Stimulated activated CD8-positive, alpha-beta memory T cell treated with anti-CD3 and anti-CD28 coated beads, Interleukin-4, amount 100 ng/mL, for 24 hours (primary cell): ENCODE measurements around the gene CNPY1.

ENCODE experiments used
- DNase-seq: peaks from one replicate; pipeline ENCODE4 v3.0.0-alpha.2; 2020; ENCODE audit warnings: low read depth

CNPY1 gene

DNA sequence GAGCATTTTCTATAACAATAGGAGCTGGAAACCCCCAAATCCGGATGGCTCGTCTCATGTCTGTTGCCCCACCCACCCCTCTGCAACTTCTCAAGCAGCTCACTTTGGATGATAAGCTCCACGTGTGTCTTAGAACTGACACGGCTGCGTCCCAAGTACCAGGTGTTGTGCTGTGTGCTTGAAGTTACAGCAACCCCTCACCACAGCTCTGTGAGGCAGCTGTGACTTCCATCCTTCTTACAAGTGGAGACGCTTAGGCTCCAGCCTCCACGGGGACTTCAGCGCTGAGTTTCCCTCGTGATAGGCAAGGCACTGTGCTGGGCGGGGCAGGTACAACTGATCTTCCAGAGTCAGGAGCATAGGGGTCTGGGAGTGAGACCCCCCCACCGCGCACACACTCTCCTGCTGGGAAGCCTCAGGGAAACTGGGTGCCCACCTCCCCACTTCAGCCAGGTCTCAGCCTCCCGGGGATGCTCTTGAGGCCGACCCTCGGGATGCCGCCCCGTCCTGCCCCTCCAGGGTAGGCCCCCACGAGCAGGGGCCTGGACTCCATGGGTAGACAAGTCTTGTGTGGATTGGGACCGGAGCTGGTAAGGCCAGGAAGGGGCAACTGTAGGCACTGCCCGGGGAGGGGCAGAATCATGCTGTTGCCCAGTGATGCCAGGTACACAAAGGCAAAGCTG lies 57.1 kb downstream of the CNPY1 start:
- no peak for DNase-seq

DNA sequence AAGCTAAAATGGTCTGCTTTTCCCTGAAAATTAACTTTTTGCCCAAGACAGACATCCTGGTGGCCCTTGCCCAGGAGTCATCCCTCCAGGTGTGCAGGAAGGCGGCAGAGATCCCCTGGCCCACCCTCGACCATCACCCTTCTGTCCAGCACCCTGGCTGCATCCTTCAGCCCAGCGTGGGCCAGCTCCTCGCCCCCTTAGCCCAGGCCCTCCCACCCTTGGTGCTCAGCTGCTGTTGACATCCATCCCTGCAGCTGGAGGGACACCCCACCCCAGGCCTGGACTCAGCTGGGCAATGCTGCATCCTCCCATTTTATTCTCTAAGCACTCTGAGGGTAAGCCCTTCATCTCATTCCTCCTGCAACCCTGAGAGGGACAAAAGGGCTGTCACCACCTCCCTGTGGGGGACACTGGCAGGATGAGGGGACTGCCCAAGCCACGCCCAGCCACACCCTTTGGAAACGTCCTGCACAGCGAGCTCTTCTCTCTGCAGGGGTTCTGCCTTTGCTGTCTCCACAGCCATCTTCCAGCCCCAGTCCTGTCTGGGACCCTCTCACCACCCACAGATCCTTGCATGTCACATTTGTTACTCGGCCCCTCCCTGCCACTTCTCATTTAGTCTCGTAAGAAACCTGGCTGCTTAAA lies 57.8 kb downstream of the CNPY1 start:
- DNase-seq: no peak

DNA sequence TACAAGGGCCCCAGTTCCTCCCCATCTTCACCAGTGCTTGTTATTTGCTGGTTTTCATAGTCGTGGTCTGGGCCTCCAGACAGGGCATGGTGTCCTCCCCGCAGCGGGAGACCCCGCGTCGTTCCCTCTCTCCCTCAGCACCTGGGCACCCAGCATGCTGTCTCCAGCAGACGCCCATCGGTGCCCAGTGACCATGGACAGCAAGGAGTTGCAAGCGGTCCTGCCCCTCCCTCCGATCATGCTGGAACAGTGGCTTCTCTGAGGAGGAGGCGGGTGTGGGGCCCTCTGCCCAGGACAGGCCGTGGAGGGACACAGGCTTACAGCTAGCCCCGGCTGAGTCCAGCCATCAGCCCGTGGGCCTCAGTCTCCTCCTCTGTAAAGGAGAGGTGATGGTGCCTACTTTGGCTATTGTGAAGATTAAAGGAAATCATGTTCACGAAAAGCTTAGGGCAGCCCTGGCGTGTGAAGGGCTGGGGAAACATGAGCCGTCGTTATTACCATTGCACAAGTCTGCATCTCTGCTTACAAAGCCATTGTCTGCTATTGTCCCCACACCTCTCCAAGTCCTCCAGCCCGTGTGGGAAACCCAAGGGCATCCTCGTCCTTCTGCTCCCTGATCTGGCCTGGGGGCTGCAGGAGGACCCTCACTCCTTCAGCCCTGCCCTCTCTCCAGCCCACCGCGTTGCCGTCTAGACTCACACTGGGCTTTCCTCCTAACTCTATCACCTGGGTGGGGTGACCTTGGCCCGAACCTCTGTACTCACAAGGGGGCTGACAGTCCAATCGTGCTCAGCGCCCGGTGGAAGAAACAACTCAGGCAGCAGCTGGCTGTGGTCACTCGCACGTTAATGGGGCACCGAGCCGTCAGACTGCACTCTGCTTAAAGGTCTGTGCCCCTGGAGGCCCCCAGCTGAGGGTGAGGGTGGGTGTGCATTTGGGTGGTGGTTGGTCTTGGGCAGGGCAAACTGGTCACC lies 58.6 kb downstream of the CNPY1 start:
- DNase-seq: no peak

DNA sequence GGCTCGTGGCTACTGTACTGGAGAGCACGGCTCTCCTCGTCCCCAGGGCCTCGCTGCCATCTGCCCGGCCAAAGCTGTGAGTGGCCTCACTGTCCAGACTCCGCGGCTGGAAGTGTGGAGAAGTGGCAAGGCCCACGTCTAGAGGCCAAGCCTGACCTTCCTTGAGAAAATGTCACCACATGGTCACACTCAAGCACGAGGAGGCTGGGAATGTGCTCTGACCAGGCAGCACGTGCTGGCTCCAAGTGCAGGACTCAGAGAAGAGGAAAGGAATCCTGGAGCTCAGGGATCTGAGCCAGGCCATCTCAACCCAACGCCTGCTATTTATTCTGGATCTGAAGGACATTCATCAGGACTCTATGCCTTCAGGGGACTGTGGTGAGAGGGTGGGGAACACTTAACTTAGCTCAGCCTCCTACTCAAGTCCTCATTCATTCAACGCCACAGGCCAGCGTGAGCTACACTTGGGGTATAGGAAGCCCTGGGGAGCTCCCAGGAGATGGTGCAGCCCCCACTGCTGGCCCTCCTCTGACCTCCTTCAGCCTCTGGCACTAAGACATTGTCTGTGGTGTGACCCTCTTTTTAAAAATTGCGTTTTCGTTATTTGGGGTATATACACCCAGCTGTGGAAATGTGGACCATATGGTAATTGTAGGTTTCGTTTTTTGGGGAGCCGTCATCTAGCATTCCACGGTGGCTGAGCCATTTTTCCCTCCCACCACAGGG lies 59.4 kb downstream of the CNPY1 start:
- DNase-seq: no peak

- DNase-seq: no peak
These were observed 61.6 kb downstream of the CNPY1 start for GRCh38 chr7:155484483-155485399.

DNA sequence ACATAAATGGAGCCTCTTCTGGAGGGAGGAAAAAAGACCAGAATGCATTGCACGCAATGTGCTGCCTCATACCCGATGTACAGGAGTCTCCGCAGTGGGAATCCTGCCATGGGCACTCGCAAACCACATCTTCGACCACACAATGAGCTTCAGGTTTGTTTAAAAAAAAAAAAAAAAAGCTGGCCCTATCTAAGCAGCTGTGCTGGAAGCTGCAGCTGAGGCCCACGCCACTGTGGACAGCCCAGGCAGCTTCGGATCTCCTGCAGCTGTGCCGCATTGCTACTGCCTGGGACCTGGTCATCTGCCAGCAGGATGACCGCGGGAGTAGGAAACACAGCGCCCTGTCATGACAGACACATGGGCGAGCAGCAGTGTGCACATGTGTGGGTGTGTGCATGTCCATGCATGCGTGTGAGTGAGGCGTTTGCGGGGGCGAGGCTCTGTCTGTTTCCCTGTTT lies 62.5 kb downstream of the CNPY1 start:
- DNase-seq: no peak

- no peak for DNase-seq
These were observed 63.1 kb downstream of the CNPY1 start for GRCh38 chr7:155483245-155483644.

DNA sequence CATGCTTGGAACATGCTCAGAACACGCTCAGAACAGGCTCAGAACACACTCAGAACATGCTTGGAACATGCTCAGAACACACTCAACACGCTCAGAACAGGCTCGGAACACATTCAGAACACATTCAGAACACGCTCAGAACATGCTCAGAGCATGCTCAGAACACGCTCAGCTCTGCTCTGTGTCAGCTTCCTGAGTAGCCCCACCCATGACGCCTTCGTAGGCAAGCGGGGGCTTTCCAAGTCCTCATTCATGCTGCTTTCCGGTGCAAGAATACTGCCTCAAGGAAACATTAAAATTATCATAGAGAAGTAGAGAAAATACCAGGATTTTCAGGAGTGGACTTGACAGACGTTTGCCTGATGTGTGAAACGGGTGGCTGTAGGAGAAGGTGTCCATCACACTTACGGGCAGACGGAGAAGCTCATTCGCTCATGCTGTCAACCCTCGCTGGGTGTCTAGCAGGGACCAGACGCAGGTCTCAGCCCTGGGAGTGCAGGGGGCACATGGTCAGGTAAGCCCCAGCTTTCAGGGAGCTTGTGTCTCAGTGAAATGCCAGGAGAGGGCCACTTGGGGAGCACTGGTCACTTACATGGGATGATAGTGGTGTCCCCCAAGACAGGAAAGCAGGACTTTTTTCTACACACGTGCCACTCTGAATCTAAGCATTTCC lies 63.7 kb downstream of the CNPY1 start:
- DNase-seq: no peak

GRCh38 chr7:155481764-155482163 lies 64.6 kb downstream of the CNPY1 start:
- no peak for DNase-seq

- no peak for DNase-seq
These were observed 68.9 kb downstream of the CNPY1 start for GRCh38 chr7:155477476-155477875.

- no peak for DNase-seq
These were observed 74.6 kb downstream of the CNPY1 start for GRCh38 chr7:155471718-155472117.

GRCh38 chr7:155470686-155471638 lies 75.4 kb downstream of the CNPY1 start:
- DNase-seq: no peak

GRCh38 chr7:155470186-155470487 lies 76.2 kb downstream of the CNPY1 start:
- no peak for DNase-seq

DNA sequence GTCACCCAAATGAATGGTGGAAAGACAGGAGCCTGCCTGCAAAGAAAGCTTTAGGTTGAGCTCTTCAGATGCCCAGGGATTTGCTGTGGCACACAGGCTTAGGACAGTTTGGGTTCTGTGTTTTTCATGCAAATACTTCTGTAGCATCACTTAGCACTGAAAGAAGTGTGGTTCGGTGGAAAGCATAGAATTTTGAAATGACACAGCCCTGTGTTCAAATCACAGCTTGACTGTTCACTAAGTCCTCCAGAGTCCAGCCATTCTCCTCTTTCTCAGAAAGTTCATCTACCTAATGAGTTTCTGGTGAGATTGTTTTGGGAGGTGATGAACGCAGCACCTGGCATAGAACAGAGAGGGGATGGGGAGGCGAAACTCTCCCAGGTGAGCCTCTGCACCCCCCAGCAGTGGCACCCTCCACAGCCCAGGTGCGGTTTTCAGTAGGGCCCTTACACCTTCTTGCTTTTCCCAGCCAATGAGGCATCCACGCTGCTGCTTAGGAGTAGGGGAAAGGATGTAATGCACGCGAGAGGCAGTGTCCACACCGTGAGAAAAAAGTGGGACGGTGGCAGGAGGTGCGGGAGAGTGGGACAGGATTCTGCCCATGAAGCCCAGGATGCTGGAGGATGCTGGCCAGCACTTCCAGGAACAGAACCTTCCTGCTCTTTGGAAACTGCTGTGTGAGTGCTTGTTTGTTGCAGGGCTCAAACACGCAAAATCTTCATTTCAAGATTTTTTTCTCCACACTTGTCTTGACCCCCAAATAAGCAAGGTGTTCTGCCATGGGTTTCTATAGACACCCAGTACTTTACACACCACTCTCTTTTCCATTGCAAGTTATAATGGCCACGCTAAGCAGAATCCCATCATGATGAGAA lies 76.8 kb downstream of the CNPY1 start:
- DNase-seq: no peak

- DNase-seq: no peak
These were observed 77.6 kb downstream of the CNPY1 start for GRCh38 chr7:155468785-155469148.

DNA sequence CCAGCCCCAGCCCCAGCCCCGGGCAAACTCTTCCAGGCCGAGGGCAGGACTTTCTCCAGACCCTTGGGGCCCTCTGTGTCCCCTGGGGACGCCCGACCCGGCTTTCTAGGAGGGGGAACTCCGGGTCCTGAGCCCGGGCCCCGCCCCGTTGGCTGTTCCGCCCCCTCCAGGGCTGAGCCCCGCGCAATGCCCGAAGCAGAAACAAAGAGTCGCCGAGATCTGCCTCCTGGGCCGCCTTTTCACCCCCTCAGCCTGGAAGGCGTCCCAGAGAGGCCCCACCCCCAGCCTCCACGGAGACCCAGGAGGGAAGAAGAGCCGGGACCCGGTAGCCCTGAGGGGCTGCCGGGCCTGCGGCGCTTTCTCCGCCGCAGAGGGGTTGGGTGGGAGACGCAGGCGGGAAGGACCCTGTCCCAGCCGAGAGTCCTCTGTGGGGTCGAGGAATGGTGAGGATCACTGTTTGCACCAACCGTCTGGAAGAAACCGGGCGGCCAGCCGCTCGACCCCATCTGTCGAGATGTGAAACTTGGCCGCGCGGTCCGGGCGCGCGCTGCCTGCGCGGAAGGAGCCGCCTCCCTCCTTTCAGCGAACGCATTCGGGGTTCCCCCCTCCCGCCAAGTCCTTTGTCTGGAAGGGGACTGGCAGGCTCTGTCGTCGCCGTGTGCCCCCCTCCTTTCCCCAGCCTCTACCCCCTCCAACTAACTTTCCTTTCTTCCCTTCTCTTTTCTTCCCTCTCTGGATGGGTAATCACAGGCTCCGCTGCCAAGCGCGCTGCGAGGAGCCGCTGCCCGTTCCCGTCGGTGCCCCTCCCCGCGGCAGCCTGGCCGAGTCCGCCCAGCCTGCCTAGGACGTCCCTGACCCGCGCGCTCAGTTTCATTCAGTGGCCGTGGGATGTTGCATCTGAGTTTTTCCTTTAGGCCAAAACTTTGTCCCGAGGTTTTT lies 78.2 kb downstream of the CNPY1 start:
- no peak for DNase-seq
